ENCODE data around the gene EPHA3. TPM values are rescaled to one million over a fixed set of nuclear protein-coding genes. Genes with fewer than 3 reads are reported as not detected.

EPHA3 gene
- total RNA-seq = under 0.01 and 0.16 TPM in 2 replicates

GRCh38 chr3:89107461-89108290, at the start of gene EPHA3:
Gene EPHA3, plus strand, starts transcription at chr3:89107621. Its CDS starts 128 bp downstream, at chr3:89107749.

